Skin of body (tissue), 2 donors: Measurements from ENCODE around the gene CERK. TPM values are rescaled to one million over a fixed set of nuclear protein-coding genes. Genes with fewer than 3 reads are reported as not detected.
"Not testable (repeated sequence)": the region's sequence is repeated elsewhere in the genome, so short reads cannot be mapped to it uniquely, and the experiment has no call there.

Experiments
- DNase-seq: peaks from one replicate; lab custom pipeline; 2025; lab: John Stamatoyannopoulos, UW
- total RNA-seq: library from RNA; depleted of rRNA; stranded (reverse); fragments of >200 nt; gene quantifications from one replicate; pipeline ENCODE4 v1.2.3, GENCODE V29; 2014

The CERK gene
- total RNA-seq, 1 donor from 2014 or later = 21.7 TPM

DNA sequence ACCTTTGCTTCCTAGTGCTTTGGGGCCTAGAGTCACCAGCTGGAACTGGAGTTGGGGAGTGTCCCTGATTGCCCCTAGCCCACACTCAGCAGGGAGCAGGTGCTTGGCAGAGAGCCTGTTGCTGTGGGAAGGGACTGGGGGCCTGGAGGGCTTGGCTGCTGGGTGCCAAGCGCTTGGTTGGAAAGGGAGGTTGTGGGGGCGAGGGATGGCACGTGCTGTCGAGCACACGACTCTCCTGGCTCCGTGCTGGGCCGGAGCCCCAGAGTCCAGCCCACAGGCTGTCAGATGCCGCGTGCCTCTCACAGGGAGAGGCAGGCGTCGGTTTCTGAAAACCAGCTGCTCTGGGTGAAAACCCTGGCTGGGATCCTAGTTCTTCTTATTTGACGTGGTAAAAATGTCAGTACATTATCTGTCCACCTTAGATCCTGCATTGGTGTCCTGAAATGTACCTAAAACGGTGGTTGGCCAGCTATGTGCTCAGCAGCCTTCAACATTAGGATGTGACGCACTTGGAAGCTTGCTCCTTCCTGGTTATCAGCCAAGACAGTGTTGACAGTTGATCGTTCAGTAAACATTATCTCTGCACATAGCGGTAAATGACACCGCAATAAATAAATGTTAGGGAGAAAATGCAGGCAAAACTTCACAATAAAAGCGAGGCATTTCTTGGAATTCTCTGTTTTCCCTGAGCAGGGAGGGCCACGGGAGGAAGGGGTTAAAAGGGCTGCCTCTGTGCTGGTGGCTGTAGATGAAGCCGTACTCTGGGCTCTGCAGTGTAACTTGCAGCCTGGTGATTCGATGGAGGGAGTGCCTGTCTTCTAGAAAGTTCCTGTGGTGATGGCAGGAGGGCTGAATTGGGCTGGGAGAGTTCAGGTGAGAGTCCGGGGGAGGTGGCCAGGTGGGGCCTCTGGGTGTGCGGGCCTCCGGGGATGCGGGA, 88.6 kb downstream of the CERK start:
- peak; percentile 32 for DNase-seq

DNA sequence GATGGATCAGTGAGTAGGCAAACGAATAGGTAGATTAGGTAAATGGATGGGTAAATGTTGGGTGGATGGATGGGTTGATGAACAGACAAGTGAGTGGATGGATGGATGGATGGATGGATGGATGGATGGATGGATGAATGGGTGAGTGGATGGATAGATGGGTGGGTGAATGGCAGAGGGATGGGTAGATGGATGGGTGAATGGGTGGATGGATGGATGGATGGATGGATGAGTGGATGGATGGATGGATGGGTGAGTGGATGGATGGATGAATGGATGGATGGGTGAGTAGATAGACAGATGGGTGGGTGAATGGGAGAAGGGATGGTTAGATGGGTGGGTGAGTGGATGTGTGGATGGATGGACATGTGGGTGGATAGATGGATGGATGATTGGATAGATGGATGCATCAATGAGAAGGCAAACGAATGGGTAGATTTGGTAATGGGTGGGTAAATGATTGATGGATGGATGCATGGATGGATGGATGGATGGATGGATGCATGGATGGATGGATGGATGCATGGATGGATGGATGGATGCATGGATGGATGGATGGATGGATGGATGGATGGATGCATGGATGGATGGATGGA, 89.7 kb downstream of the CERK start:
- DNase-seq = not testable (repeated sequence)

DNA sequence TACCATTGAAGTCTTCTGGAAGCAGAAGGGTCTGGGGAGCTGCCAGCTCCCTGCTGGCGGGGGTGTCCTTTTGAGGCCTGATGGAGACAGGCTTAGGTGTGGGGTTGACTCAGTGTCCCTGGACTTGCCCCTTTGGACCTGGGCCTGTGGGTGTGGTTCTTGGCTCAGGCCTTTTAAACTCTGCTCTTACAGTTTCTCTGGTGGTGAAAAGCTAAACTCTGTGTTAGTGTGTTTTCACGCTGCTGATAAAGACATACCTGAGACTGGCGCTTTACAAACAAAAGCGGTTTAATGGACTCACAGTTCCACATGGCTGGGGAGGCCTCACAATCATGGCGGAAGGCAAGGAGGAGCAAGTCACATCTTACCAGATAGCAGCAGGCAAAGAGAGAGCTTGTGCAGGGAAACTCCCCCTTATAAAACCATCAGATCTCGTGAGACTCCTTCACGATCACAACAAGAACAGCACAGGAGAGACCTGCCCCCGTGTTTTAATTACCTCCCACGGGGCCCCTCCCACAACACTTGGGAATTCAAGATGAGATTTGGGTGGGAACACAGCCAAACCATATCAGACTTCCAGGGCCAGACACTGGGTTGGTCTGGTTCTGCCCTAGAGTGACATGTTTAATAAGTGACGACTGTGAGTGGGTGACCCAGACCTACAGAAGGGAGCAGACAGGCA, 91.4 kb downstream of the CERK start:
- DNase-seq = no peak

DNA sequence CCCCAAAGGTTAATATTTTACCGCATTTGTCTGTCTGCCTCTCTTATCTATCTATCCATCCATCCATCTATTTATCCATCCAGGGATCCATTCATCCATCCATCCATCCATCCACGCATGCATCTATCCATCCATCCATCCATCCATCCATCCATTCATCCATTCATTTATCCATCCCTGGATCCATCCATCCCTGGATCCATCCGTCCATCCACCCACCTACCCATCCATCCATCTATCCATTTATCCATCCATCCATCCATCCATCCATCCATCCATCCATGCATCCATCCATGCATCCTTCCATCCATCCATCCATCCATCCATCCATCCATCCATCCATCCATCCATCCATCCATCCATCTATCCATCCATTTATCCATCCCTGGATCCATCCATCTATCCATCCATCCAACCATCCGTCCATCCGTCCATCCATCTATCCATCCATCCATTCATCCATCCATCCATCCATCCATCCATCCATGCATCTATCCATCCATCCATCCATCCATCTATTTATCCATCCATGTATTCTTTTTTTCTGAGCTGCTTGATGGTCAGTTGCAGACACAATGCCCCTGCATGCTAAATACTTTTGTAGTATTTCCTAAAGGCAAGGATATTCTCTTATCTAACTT, 95.1 kb downstream of the CERK start:
- DNase-seq = not testable (repeated sequence)

DNA sequence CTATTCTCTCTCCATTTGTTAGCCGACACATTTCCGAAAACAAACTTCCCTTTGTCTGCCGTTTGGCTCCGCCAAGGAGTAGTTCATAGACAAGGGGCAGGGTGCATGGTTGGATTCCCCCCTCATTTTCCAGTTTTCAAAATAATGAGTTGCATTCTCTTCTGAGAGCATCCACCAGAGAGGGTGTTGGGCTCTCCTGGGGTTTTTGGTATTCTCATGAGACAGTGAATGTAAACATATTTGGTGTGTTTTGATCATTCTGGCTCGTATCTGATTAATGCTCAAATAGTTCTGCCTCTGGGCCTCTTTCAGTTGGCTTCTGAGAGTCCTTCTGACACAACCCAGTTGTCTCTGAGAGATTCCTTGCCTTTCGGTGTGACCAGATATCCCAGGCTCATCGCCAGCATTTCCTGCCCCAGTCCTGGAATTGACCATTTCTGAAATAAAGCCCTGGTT, 96.2 kb downstream of the CERK start:
- no peak for DNase-seq

DNA sequence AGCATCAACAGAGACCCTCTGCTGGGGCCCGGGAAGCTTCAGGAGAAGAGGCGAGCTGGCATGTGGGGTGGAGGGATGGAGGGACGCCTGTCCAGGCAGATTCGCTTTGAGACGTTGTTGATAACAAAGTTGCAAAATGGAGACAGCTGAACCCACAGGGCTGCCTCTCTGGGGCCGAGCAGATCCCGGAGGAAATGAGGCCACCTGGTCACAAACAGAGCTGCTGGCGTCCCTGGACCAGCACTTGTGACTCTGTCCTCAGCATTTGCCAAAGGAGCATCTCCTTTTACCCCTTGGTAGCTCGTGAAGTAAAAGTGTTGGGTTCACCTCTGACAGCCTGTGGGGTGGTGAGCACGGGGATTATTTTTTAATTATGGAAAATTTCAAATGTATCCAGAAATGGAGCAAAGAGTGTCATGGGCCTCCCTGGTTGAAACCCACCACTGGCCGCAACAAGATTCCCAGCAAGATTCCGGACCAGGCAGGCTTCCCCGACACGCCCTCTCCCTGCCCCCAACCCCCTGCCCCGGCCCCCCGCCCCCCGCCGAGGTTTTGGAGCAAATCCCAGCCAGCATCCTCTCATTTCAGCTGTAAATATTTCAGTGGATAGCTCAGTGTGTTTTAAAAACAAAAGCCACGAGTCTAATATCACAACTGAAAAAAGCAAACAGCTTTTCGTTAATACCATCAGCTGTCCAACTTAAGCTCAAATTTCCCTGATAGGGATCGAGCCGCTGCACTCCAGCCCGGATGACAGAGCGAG, 97.6 kb downstream of the CERK start:
- DNase-seq = peak; percentile 31

DNA sequence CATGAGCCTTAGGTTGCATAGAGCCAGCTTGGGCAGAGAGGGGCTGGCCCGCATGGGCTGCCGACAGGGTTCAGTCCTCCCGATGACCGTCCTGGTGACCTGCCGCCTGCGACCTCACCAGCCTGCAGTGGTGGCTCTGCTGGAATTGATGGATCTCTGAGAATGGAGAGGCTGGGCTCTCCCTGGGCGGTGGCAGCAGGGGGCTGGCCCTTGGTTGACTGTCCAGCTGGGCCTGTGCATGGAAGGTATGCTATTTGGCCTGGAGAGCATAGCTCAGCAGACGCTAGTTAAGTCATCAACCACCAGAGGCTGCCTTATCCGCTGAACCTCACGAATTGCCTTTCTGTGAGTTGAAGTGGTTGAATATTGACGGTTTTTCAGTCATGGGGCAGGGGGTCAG, 98.2 kb downstream of the CERK start:
- DNase-seq = no peak

DNA sequence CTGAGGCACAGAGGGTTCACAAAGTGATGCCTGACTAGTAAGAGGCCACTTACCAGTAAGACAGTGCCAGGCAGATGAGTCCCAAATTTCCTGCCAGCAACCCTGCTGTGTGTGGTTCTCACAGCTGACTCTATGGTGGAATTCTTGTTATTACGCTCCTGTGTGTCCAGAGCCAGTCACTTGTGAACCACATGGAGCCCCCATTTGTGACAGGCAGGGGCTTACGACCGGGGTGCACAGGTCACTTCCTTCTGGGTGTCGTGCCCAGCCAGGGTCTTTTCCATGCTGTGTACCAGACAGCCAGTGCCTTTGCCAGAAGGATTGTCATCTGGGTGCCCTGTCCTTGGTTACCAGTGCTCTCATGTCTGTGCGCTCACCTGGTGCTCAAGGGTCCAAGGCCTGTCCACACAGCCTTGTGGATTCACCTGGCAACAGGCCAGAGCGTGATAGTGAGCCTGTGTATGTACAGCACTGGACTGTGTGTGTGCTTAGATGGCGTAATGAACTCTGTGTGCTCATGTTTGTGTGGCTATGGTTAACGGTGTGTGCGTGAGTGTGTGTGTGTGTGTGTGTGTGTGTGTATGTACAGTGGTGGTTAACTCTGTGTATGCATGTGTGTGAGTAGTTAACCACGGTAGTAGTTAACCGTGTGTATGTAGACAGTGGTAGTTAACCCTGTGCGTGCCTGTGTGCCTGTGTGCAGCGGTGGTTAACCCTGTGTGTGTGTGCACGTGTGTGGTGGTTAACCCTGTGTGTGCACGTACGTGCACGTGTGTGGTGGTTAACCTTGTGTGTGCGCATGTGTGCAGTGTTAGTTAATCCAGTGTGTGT, 99.2 kb downstream of the CERK start:
- no peak for DNase-seq

DNA sequence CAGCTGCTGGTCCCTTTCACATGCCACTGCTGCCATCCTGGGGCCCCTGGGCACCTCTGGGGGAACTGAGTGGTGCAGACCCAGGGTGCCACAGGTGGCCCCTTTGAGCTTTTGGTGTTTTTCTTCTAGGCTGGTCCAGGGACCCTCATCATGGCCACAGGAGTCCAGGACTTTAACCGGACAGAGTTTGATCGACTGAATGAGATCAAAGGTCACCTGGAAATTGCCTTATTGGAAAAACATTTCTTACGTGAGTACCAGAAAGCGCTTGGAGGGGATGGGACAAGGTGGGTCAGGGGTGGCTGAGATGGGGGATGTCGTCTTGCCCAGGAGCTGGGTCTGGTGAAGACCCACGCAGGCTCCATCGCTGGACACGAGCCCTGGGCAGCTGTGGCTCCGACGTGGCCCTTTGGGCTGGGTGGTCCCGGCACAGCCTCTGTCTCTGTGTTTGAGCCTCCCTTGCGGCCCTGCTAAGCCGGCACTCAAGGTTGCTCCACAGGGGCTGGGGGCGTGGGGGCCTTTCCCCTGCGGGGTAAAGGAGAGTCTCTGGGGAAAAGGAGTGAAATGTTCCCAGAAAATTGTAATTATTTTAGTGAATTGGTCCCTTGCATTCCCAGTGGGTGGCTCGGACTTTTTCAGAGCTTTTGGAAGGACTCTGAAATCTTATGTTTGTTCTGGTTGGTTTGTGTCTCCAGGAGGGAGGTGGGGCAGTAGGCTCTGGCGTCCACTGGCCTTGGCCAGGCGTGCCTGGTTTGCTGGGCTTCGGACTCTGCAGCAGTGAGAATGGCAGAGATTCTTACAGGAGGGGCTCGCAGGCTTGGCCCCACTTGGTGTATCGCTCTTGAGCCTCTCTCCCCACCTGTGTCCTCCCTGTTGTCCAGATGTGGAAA, 100.1 kb downstream of the CERK start:
- no peak for DNase-seq

DNA sequence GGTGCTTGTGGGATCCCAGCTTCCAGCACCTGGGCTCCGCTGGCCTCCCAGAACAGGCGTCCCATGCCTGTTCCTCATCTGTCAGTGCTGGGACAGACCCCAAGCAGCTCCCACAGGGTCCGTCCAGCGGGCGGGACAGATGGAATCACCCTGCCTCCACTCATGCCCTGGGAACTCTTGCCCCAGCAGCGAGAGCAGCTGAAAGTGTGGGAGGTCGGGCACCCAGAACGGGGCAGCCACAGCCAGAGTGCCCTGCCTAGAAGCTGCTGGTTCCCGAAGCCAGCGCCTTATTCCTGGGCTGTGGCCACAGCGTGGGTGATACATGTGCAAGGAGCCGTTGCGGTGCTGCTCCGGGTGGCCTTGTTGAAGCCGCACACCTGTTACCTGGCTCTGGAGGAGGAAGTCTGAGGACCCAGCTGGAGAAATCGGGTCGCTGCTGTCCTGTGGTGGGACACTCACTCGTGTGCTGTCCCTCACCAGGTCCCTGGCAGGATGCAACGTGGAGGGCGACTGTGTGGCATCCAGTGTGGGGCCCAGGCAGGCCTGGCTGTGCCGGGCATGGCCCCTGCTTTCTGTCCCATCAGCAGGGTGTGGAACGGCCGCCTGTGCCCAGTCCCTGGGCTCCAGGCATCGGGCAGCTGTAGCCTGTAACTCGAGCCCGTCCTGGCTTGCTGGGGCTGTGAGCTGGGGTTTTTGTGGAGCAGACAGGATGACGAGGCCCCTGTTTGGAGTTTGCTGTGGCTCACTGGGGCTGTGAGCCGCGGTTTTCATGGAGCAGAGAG, 101.6 kb downstream of the CERK start:
- DNase-seq = no peak

DNA sequence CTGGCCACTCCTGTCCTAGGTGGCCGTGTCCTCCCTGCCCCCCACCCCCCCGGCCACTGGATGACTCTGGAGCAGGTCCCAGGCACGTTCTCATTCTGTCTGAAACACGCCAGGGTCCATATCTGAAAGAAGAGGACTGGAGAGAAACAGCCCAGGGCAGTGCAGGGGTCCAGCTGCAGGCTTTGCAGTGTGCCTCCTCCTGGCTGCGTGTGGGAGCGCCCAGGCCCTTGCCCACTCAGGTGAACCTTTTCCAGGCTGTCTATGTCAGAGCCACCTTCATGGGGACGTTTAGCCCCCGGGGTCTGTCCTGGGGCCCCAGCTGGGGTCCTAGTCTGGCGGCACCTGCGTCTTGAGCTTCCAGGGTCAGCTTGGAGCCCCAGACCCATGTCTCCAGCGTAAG, 102.3 kb downstream of the CERK start:
- DNase-seq = no peak

DNA sequence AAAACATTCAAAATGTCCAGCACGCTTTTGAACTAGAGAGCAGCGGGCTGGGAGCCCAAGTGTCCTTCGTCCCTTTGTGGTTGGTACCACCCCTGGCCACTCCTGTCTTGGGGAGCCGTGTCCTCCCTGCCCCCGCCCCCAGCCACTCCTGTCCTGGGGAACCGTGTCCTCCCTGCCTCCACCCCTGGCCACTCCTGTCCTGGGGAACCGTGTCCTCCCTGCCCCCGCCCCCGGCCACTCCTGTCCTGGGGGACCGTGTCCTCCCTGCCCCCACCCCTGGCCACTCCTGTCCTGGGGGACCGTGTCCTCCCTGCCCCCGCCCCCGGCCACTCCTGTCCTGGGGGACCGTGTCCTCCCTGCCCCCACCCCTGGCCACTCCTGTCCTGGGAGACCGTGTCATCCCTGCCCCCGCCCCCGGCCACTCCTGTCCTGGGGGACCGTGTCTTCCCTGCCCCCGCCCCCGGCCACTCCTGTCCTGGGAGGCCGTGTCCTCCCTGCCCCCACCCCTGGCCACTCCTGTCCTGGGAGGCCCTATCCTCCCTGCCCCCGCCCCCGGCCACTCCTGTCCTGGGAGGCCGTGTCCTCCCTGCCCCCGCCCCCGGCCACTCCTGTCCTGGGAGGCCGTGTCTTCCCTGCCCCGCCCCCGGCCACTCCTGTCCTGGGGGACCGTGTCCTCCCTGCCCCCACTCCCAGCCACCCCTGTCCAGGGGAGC, 102.9 kb downstream of the CERK start:
- DNase-seq = not testable (repeated sequence)

Other genes starting within 250 kb of the CERK start
- 14.2 TPM for gene CELSR1, start 200.6 kb downstream of the CERK start, total RNA-seq
- gene GRAMD4, start 117.9 kb downstream of the CERK start, total RNA-seq = 24.9 TPM
- gene TBC1D22A, start 24.4 kb upstream of the CERK start, total RNA-seq = 8.9 TPM